Transverse colon (tissue), 4 donors: ENCODE measurements around the gene CADM2. TPM values are rescaled to one million over a fixed set of nuclear protein-coding genes. Genes with fewer than 3 reads are reported as not detected.
"Not testable (repeated sequence)": the region's sequence is repeated elsewhere in the genome, so short reads cannot be mapped to it uniquely, and the experiment has no call there.

Source experiments
- DNase-seq: peaks from one replicate; pipeline ENCODE4 v3.0.0-alpha.2; 2019
- H3K27ac ChIP-seq, 4 donors: fragments of 200-600 bp; sonication (generic); 2 replicates each; pipeline ENCODE4 v1.5.1; 2016 to 2018; ENCODE audit warnings: inconsistent platforms in 4 of 4
- H3K27me3 ChIP-seq: fragments of 200-600 bp; sonication (generic); 2 replicates; pipeline ENCODE4 v1.5.1; 2017; ENCODE audit warnings: inconsistent platforms
- H3K36me3 ChIP-seq, 4 donors: fragments of 200-600 bp; sonication (generic); 2 replicates each; pipeline ENCODE4 v1.5.1; 2017 to 2019; ENCODE audit warnings: inconsistent platforms in 4 of 4
- H3K4me1 ChIP-seq, 4 donors: fragments of 200-600 bp; sonication (generic); 2 replicates each; pipeline ENCODE4 v1.5.1; 2017 to 2020; ENCODE audit warnings: inconsistent platforms in 4 of 4
- H3K4me3 ChIP-seq, 4 donors: fragments of 200-600 bp; sonication (generic); 1 replicate in 1 of 4; 2 replicates in 3 of 4; pipeline versions ENCODE4 v1.5.1 to v1.6.1; 2017 to 2019; ENCODE audit warnings: inconsistent platforms in 4 of 4
- H3K9me3 ChIP-seq, 2 donors: fragments of 200-600 bp; sonication (generic); 2 replicates each; pipeline ENCODE4 v1.5.1; 2017 to 2019; ENCODE audit warnings: inconsistent platforms in 2 of 2
- EP300 ChIP-seq: sonication (generic); formaldehyde crosslinking; IDR thresholded peaks from one replicate; pipeline ENCODE4 v1.6.1; 2017; ENCODE audit warnings: antibody characterized with exemption, low read depth
- POLR2A ChIP-seq: fragments of 450-650 bp; IDR thresholded peaks from one replicate; pipeline ENCODE4 v1.6.1; 2016; ENCODE audit warnings: antibody characterized with exemption, mild to moderate bottlenecking, moderate library complexity
- POLR2AphosphoS5 ChIP-seq, 3 donors: sonication (generic); formaldehyde crosslinking; IDR thresholded peaks; one replicate each; pipeline ENCODE4 v1.6.1; 2016; ENCODE audit warnings: antibody characterized with exemption in 3 of 3
- WGBS, 2 donors: methylation state at CpG; one replicate each; pipeline ENCODE4 v1.1.5; 2018; ENCODE audit warnings: low coverage in 1 of 2; 5-methylcytosine and 5-hydroxymethylcytosine counted together
- in situ Hi-C, 4 donors: fragments of 200-750 bp; cut with MboI; loops; one replicate each; pipeline versions ENCODE4 v1.15.0 to v1.15.1; 2017; ENCODE audit warnings: low sequenced_read_pairs in 3 of 4, low pct_ligation_motif_present in 1 of 4, low pct_unique_long_range_greater_than_20kb in 1 of 4
- intact Hi-C: fragments of 100-400 bp; cut with DNase I; formaldehyde crosslinking; loops from one replicate; pipeline ENCODE4 v1.15.1; 2023; ENCODE audit warnings: low total_unique reads
- total RNA-seq, 4 donors: library from RNA; depleted of rRNA; stranded (reverse); fragments of >200 nt; gene quantifications; one replicate each; pipeline ENCODE4 v1.1.0, GENCODE V29; 2016
- TF ChIP-seq, protein P1 (sequence below), 5 experiments: fragments of 200-600 bp in 3 of 5; fragments of 450-650 bp in 2 of 5; sonication (generic) in 3 of 5; IDR thresholded peaks; 1 replicate in 2 of 5; 2 replicates in 3 of 5; pipeline ENCODE4 v1.5.1; 2016 to 2017; ENCODE audit warnings: antibody characterized with exemption in 5 of 5, inconsistent platforms in 3 of 5, mild to moderate bottlenecking in 2 of 5, moderate library complexity in 1 of 5

The CADM2 gene
- total RNA-seq, 4 donors from 2014 or later: 2.2 to 21.3 (median 4.5) TPM

DNA sequence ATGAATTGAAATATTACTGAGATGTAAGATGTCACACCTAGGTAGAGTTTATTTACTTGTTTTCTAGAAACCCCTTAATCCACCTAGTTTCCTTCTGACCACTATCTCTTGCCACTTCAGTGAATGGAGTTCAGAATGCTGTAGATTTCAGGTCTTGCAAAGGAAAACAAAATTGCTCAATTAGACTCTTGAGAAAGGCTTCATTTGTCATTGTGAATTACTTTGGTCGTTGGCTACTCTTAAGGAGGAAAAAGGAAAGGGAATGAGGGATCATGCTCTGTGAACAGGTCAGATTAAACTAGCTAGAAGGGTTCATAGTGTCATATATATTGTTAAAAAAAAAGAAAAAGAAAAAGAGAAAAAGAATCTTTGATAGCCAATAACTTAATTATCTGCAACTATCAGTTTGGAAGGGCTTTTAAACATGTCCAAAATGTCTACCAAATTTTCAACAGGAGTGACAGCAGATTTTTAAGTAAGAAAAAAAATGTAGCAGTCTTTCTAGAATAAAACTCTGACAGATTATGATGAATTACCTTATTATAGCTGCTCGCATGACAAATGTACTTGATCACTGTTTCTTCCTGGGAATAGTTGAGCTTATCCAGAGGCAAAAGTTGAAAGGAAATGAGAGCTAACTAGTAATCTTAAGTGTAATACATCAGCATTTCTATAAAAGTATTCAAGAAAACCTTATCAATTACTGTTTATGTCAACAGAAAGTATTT, 543.5 kb downstream of the CADM2 start:
- TF ChIP-seq POLR2A: no peak
- TF ChIP-seq EP300: no peak
- no peak for TF ChIP-seq POLR2AphosphoS5 (IDR thresholded peaks at IDR 0.05)
- TF ChIP-seq, protein P1, sequence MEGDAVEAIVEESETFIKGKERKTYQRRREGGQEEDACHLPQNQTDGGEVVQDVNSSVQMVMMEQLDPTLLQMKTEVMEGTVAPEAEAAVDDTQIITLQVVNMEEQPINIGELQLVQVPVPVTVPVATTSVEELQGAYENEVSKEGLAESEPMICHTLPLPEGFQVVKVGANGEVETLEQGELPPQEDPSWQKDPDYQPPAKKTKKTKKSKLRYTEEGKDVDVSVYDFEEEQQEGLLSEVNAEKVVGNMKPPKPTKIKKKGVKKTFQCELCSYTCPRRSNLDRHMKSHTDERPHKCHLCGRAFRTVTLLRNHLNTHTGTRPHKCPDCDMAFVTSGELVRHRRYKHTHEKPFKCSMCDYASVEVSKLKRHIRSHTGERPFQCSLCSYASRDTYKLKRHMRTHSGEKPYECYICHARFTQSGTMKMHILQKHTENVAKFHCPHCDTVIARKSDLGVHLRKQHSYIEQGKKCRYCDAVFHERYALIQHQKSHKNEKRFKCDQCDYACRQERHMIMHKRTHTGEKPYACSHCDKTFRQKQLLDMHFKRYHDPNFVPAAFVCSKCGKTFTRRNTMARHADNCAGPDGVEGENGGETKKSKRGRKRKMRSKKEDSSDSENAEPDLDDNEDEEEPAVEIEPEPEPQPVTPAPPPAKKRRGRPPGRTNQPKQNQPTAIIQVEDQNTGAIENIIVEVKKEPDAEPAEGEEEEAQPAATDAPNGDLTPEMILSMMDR (IDR thresholded peaks at IDR 0.05): no peak
- WGBS, 2 donors: 22 to 42% methylated on average over 2 of the region's 2 CpGs
- intact Hi-C loops: no loop called here
- Histone ChIP-seq H3K4me3 (no peak overlapping the region), H3K27ac (no peak overlapping the region), H3K27me3 (no peaks in the 10 kb centered on the region), H3K9me3 (no peaks in the 10 kb centered on the region), H3K36me3 (no peaks in the 10 kb centered on the region), H3K4me1 (no peaks in the 10 kb centered on the region)
- in situ Hi-C loops: no loop called here
- no peak for DNase-seq

DNA sequence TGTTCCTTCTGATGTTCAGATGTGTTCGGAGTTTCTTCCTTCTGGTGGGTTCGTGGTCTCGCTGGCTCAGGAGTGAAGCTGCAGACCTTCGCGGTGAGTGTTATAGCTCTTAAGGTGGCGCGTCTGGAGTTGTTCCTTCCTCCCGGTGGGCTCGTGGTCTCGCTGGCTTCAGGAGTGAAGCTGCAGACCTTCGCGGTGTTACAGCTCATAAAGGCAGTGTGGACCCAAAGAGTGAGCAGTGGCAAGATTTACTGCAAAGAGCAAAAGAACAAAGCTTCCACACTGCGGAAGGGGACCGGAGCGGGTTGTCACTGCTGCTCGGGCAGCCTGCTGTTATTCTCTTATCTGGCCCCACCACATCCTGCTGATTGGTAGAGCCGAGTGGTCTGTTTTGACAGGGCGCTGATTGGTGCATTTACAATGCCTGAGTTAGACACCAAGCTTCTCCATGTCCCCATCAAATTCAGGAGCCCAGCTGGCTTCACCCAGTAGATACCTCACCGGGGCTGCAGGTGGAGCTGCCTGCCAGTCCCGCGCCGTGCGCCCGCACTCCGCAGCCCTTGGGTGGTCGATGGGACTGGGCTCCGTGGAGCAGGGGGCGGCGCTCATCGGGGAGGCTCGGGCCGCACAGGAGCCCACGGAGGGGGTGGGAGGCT, 545.5 kb downstream of the CADM2 start:
- H3K4me1 ChIP-seq, H3K36me3 ChIP-seq, in situ Hi-C loops, H3K27me3 ChIP-seq, intact Hi-C loops, H3K9me3 ChIP-seq, DNase-seq, H3K27ac ChIP-seq, H3K4me3 ChIP-seq: not testable (repeated sequence)
- WGBS, 2 donors: 91% methylated on average over 33 of the region's 33 CpGs; no CpG with 5 or more reads in 1 of the 2 donors

DNA sequence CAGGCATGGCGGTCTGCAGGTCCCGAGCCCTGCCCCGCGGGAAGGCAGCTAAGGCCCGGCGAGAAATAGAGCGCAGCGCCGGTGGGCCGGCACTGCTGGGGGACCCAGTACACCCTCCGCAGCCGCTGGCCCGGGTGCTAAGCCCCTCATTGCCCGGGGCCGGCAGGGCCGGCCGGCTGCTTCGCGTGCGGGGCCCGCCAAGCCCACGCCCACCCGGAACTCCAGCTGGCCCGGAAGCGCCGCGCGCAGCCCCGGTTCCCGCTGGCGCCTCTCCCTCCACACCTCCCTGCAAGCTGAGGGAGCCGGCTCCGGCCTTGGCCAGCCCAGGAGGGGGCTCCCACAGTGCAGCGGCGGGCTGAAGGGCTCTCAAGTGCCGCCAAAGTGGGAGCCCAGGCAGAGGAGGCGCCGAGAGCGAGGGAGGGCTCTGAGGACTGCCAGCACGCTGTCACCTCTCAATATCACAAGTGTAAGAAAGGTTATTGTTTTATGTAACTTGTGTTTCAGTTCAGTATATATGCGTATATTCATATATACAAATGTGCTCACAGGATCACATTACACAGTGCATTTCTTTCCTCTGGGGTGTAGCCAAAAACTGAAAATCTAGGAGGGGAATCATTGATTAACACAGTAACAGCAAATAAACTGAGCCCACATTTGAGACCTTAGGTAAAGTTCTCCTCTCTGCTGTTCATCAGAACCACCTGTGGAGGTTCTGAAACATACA, 546.2 kb downstream of the CADM2 start:
- H3K36me3 ChIP-seq, H3K4me3 ChIP-seq, H3K4me1 ChIP-seq, H3K27me3 ChIP-seq, DNase-seq, intact Hi-C loops, H3K9me3 ChIP-seq, H3K27ac ChIP-seq, in situ Hi-C loops: not testable (repeated sequence)
- 88 to 91% methylated on average over 1 to 37 of the region's 41 CpGs for WGBS, 2 donors

DNA sequence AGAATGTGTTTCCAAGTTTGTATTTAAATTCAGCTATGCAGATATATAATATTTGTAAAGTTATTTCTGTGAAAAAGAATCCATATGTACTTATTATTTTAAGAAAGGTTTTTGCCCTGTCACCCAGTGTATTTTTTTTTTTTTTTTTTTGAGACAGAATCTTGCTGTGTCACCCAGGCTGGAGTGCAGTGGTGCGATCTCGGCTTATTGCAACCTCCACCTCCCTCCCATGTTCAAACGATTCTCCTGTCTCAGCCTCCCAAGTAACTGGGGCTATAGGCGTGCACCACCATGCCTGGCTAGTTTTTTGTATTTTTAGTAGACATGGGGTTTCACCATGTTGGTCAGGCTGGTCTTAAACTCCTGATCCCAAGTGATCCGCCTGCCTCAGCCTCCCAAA, 548.3 kb downstream of the CADM2 start:
- H3K4me1 ChIP-seq, in situ Hi-C loops, DNase-seq, H3K27ac ChIP-seq, intact Hi-C loops, H3K27me3 ChIP-seq, H3K4me3 ChIP-seq, H3K36me3 ChIP-seq, H3K9me3 ChIP-seq: not testable (repeated sequence)
- 71 to 79% methylated on average over 4 to 5 of the region's 5 CpGs for WGBS, 2 donors

DNA sequence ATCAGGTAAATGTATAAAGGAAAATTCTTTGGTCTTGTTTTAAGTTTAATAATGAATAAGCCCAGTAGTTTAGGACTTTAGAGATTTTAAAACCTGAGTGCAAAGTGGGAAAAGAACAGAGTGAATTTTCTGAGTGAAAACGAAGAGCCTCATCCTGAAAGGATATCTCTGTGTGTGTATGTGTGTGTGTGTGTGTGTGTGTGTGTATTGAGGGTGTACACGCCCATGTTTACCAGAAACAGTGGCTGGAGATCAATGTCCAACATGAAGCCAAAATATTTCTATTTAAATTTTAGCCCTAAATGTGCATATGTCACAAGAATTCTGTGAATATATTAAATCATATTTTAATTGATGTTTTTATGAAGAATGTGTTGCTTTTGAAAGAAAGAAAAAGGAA, 549.9 kb downstream of the CADM2 start:
- intact Hi-C loops: no loop called here
- no peak overlapping the region for H3K27ac ChIP-seq
- TF ChIP-seq, protein P1 (IDR thresholded peaks at IDR 0.05): no peak
- TF ChIP-seq POLR2AphosphoS5 (IDR thresholded peaks at IDR 0.05) (no peak), POLR2A (no peak), EP300 (no peak)

More for the DNA sequence above, 549.9 kb downstream of the CADM2 start:
- no peak for DNase-seq
- H3K27me3 ChIP-seq: no peaks in the 10 kb centered on the region
- H3K9me3 ChIP-seq: no peaks in the 10 kb centered on the region
- no peak overlapping the region for H3K4me3 ChIP-seq
- in situ Hi-C loops: no loop called here
- 23 to 25% methylated on average over 1 to 2 of the region's 2 CpGs for WGBS, 2 donors
- no peaks in the 10 kb centered on the region for H3K4me1 ChIP-seq
- H3K36me3 ChIP-seq: no peaks in the 10 kb centered on the region
